ENCODE results near the gene OCA2. TPM values are rescaled to one million over a fixed set of nuclear protein-coding genes. Genes with fewer than 3 reads are reported as not detected.

Gene OCA2
- total and polyA plus RNA-seq, 2 of the 8 experiments (the other 6 are each of a cell fraction or from before 2014, with no cell fraction given), result 0.20 TPM

GRCh38 chr15:28099555-28100140, 533 bp upstream of the OCA2 start:
- peaks cover 32 to 76% (median 63%) of the 10 kb centered on the region in 4 experiments for H3K27me3 ChIP-seq (replicated peaks in 1 of 4; ENCODE audit: control insufficient read depth in 3 of 4, extremely low read depth in 1 of 4, insufficient read depth in 3 of 4, low read length in 3 of 4)
- H2BK12ac ChIP-seq (ENCODE audit: low read depth, low read length), result peak overlapping the region; percentile 44; the same call in 1 of the 2 replicates
- POLR2A ChIA-PET (ENCODE audit: partially characterized antibody), result interaction anchor here (0.5 kb wide), 1 partner anchor 114 kb away, joined by 5 read pairs; no protein-coding TSS in a partner anchor
- no peaks in the 10 kb centered on the region for H3K79me2 ChIP-seq (ENCODE audit: control insufficient read depth in 1 of 2, insufficient read depth in 2 of 2, low read length in 2 of 2)
- peak overlapping the region; percentile 16 to 54 (median 32); a peak in 6 of 8 replicates for H3K4me3 ChIP-seq (ENCODE audit: extremely low read depth in 1 of 4, insufficient read depth in 2 of 4, low read depth in 3 of 4, low read length in 4 of 4)
- no peak overlapping the region for H2BK5ac ChIP-seq (ENCODE audit: low read depth, low read length)
- H3K27ac ChIP-seq (ENCODE audit: low read depth, low read length), result no peak overlapping the region
- peak overlapping the region; percentile 96; the same call in 1 of the 2 replicates for H2BK20ac ChIP-seq (ENCODE audit: low read length)
- FAIRE-seq, result no peak
- peak overlapping the region; percentile 51 for H3K56ac ChIP-seq (replicated peaks; ENCODE audit: insufficient read length, low read depth, low read length)
- no peak overlapping the region; a peak in 1 of 7 replicates for H3K9ac ChIP-seq (replicated peaks in 1 of 4; ENCODE audit: extremely low read depth in 1 of 4, low read depth in 3 of 4, low read length in 3 of 4)
- no peaks in the 10 kb centered on the region for H3K9me3 ChIP-seq (ENCODE audit: insufficient read depth in 2 of 2, low read depth in 1 of 2, low read length in 1 of 2)
- H4K91ac ChIP-seq (replicated peaks; ENCODE audit: insufficient read length, low read length), result no peak overlapping the region
- peak overlapping the region; percentile 70 to 72 for H3K4me2 ChIP-seq (ENCODE audit: insufficient read depth in 1 of 2, low read depth in 2 of 2, low read length in 2 of 2)
- H2BK120ac ChIP-seq (replicated peaks; ENCODE audit: low read depth, low read length), result no peak overlapping the region
- H3K4ac ChIP-seq (replicated peaks; ENCODE audit: insufficient read length, low read depth, low read length), result no peak overlapping the region
- H2AFZ ChIP-seq (ENCODE audit: low read length), result no peak overlapping the region
- DNase-seq (ENCODE audit: low read depth in 1 of 2, low spot score in 2 of 2), result no peak
- H3K23me2 ChIP-seq (ENCODE audit: low read depth, low read length), result peaks cover 36% of the 10 kb centered on the region
- no peak overlapping the region for H3K23ac ChIP-seq (ENCODE audit: insufficient read length)
- WGBS, 2 experiments (ENCODE audit: extremely low coverage in 1 of 2, insufficient coverage in 1 of 2, insufficient read length in 1 of 2, insufficient replicate concordance in 2 of 2, low coverage in 1 of 2, low lambda C conversion rate in 2 of 2, missing lambda C conversion rate in 1 of 2), result 18% methylated on average over 12 of the region's 16 CpGs; no CpG with 5 or more reads in 1 of the 2 experiments
- peaks cover 0 to 18% of the 10 kb centered on the region in 2 experiments for H4K20me1 ChIP-seq (replicated peaks in 1 of 2; ENCODE audit: control insufficient read depth in 1 of 2, insufficient read depth in 2 of 2, low read length in 2 of 2)
- 0 out of 2 replicates have a peak overlapping the region, but pooled peaks have one; percentile 40 for H2AK5ac ChIP-seq (ENCODE audit: low read depth, low read length)
- no peak overlapping the region for H4K5ac ChIP-seq (ENCODE audit: insufficient read length, low read depth, low read length)
- peaks cover 0 to 2% (median 0%) of the 10 kb centered on the region in 4 experiments; a peak in 1 of 8 replicates for H3K36me3 ChIP-seq (ENCODE audit: control insufficient read depth in 2 of 4, insufficient read depth in 4 of 4, low read length in 3 of 4)
- peaks cover 0 to 24% (median 11%) of the 10 kb centered on the region in 4 experiments; a peak in 6 of 7 replicates for H3K4me1 ChIP-seq (replicated peaks in 1 of 4; ENCODE audit: control insufficient read depth in 3 of 4, insufficient read depth in 4 of 4, low read length in 3 of 4)
- TF ChIP-seq USF2 (IDR thresholded peaks at IDR 0.05; ENCODE audit: low read length) (no peak), CBX8 (IDR thresholded peaks at IDR 0.05; ENCODE audit: borderline replicate concordance, low read depth, low read length) (no peak), EZH2 (IDR thresholded peaks at IDR 0.05; ENCODE audit: low read depth, low read length, severe bottlenecking) (peak; percentile 24), SRF (IDR thresholded peaks at IDR 0.05; ENCODE audit: low read depth, low read length) (no peak), ASH2L (IDR thresholded peaks at IDR 0.05; ENCODE audit: low read length) (peak; percentile 7), BRCA1 (IDR thresholded peaks at IDR 0.05; ENCODE audit: low read depth, low read length) (no peak)
- H3K79me1 ChIP-seq (ENCODE audit: low read depth, low read length), result no peaks in the 10 kb centered on the region; the same call in 1 of the 2 replicates
- H4K8ac ChIP-seq (ENCODE audit: extremely low read depth, insufficient read depth, low read length), result no peak overlapping the region
- no peak overlapping the region for H3K18ac ChIP-seq (ENCODE audit: extremely low read depth, low read length)
- CTCF ChIA-PET (ENCODE audit: partially characterized antibody), result interaction anchor here (0.8 to 3.8 kb wide), 6 partner anchors 8 to 78 kb away, joined by 4 to 16 read pairs (median 8); no protein-coding TSS in a partner anchor
- H3K14ac ChIP-seq (ENCODE audit: insufficient read length), result no peak overlapping the region
- 0 out of 2 replicates have a peak overlapping the region, but pooled peaks have one; percentile 5 for H2BK15ac ChIP-seq (ENCODE audit: low read length)

Measured in H1 (cell line).